Tibial artery (tissue), 4 donors: ENCODE results near the gene PACRGL.

Experiments
- DNase-seq, 2 donors: peaks; one replicate each; pipeline ENCODE4 v3.0.0-alpha.2; 2019
- H3K27ac ChIP-seq, 2 donors: fragments of 200-600 bp; sonication (generic) in 1 of 2; 1 replicate in 1 of 2; 2 replicates in 1 of 2; pipeline ENCODE4 v1.5.1; 2018 to 2019; ENCODE audit warnings: mild to moderate bottlenecking in 1 of 2
- H3K27me3 ChIP-seq, 2 donors: fragments of 200-600 bp; sonication (generic) in 1 of 2; one replicate each; pipeline versions ENCODE4 v1.5.1 to v1.6.0; 2016 to 2019
- H3K36me3 ChIP-seq, 3 donors: fragments of 200-600 bp; sonication (generic) in 2 of 3; one replicate each; pipeline ENCODE4 v1.5.1; 2016 to 2019; ENCODE audit warnings: mild to moderate bottlenecking in 2 of 3
- H3K4me1 ChIP-seq, 4 donors: fragments of 200-600 bp; sonication (generic) in 2 of 4; 1 replicate in 3 of 4; 2 replicates in 1 of 4; pipeline ENCODE4 v1.5.1; 2016 to 2019
- H3K4me3 ChIP-seq, 2 donors: fragments of 200-600 bp; sonication (generic) in 1 of 2; 1 replicate in 1 of 2; 2 replicates in 1 of 2; pipeline ENCODE4 v1.5.1; 2018 to 2019; ENCODE audit warnings: mild to moderate bottlenecking in 2 of 2
- H3K9me3 ChIP-seq, 3 donors: fragments of 200-600 bp; sonication (generic) in 1 of 3; one replicate each; pipeline ENCODE4 v1.5.1; 2016 to 2019
- intact Hi-C: fragments of 100-400 bp; cut with DNase I; formaldehyde crosslinking; loops from one replicate; pipeline ENCODE4 v1.15.0; 2023; ENCODE audit warnings: low total_unique reads
- TF ChIP-seq, protein P1 (sequence below), 2 experiments: fragments of 200-600 bp in 1 of 2; fragments of 450-650 bp in 1 of 2; IDR thresholded peaks; one replicate each; pipeline ENCODE4 v1.5.1; 2017 to 2019; ENCODE audit warnings: antibody characterized with exemption in 2 of 2, mild to moderate bottlenecking in 1 of 2, moderate library complexity in 1 of 2

Gene PACRGL

DNA sequence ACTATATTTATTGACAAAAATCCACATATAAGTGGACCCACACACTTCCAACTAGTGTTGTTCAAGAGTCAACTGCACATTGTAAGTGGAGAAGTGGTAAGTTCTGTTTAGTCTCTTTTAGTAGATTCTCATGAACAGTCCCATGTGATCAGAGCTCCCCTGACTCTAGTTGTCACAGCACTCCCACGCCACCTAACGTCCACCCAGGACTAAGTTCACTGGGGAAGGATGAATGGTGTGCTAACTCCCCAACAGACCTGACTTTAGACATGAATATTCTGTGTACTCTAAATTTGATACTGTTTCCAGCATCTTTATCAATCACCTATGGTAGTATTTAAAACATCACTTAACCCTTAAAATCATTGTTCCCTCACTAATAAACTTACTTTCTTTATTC lies 59.8 kb downstream of the PACRGL start:
- intact Hi-C loops = no loop called here
- no peak for DNase-seq

DNA sequence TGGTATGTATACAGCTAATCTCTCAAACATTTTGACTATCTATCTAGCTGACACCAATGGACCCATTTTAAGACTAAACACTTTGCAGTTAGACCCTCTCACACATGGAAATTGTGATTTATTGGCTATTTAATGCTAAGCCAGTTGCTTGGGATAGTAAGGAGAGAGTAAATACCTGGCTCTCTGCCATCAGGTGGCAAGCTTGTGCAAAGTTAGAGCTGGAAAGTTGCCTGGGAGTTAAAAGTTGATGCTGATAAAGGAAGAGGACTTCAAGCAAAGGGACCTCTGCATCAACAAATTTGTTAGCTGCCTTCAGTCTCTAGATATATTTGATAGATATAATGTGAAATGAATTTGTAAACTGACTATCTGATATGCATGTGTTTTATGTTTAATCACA lies 61.1 kb downstream of the PACRGL start:
- TF ChIP-seq, protein P1, sequence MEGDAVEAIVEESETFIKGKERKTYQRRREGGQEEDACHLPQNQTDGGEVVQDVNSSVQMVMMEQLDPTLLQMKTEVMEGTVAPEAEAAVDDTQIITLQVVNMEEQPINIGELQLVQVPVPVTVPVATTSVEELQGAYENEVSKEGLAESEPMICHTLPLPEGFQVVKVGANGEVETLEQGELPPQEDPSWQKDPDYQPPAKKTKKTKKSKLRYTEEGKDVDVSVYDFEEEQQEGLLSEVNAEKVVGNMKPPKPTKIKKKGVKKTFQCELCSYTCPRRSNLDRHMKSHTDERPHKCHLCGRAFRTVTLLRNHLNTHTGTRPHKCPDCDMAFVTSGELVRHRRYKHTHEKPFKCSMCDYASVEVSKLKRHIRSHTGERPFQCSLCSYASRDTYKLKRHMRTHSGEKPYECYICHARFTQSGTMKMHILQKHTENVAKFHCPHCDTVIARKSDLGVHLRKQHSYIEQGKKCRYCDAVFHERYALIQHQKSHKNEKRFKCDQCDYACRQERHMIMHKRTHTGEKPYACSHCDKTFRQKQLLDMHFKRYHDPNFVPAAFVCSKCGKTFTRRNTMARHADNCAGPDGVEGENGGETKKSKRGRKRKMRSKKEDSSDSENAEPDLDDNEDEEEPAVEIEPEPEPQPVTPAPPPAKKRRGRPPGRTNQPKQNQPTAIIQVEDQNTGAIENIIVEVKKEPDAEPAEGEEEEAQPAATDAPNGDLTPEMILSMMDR (IDR thresholded peaks at IDR 0.05) = no peak
- no peaks in the 10 kb centered on the region for H3K36me3 ChIP-seq
- H3K4me3 ChIP-seq = no peak overlapping the region
- no peaks in the 10 kb centered on the region for H3K9me3 ChIP-seq
- H3K4me1 ChIP-seq = no peaks in the 10 kb centered on the region
- intact Hi-C loops = no loop called here
- no peak for DNase-seq
- no peak overlapping the region for H3K27ac ChIP-seq
- H3K27me3 ChIP-seq = no peaks in the 10 kb centered on the region

More for the DNA sequence above, 59.8 kb downstream of the PACRGL start:
- Histone ChIP-seq H3K27ac (no peak overlapping the region), H3K4me3 (no peak overlapping the region), H3K27me3 (no peaks in the 10 kb centered on the region), H3K4me1 (no peaks in the 10 kb centered on the region), H3K36me3 (no peaks in the 10 kb centered on the region), H3K9me3 (no peaks in the 10 kb centered on the region)
- TF ChIP-seq, protein P1 (IDR thresholded peaks at IDR 0.05) = no peak

DNA sequence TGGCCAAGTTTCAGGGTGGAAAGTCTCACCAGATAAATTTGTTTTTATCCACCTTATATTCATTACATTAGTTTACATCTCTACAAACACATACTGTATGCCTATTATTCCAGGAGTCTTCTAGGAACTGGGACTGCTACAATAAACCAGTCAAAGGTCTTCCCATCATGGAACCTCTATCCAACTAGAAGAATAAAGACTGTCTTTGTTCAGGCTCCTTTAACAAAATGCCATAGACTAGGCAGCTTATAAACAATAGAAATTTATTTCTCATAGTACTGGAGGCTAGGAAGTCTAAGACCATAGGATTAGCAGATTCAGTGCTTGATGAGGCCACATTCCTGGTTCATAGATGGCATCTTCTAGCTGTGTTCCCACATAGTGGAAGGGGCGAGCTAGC lies 61.6 kb downstream of the PACRGL start:
- no peak for DNase-seq
- TF ChIP-seq, protein P1 (IDR thresholded peaks at IDR 0.05) = no peak
- intact Hi-C loops = no loop called here
- Histone ChIP-seq H3K27ac (no peak overlapping the region), H3K4me3 (no peak overlapping the region), H3K27me3 (no peaks in the 10 kb centered on the region), H3K4me1 (no peaks in the 10 kb centered on the region), H3K36me3 (no peaks in the 10 kb centered on the region), H3K9me3 (no peaks in the 10 kb centered on the region)

DNA sequence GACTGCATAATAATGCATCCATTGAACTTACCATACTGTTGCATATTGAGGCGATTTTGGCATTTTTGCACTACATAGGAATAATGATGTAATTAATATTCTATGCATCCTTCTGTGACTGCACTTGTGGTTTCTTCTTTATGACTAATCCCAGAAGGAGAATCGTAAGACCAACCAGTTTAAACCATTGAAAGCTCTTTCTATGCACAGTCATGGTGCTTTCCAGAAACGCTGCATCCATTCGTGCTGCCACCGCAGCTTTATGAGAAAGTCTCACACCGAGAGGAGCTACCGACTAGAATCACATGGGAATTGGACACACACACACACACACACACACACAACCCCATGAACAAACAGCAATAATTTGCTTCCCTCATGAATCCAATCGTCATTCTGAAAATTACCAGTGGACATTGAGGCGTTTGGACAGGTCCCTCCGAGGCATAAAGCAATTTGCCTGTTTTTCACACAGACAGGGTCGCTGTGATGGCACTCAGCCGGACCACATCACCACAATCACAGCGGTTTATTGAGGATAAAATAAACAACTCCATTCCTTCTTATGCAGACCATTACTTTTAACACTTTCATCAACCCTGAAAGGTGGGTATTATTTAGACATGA lies 64.2 kb downstream of the PACRGL start:
- intact Hi-C loops = no loop called here
- H3K36me3 ChIP-seq = no peaks in the 10 kb centered on the region
- no peaks in the 10 kb centered on the region for H3K27me3 ChIP-seq
- no peaks in the 10 kb centered on the region for H3K9me3 ChIP-seq
- H3K4me3 ChIP-seq = no peak overlapping the region
- no peak for DNase-seq
- TF ChIP-seq, protein P1 (IDR thresholded peaks at IDR 0.05) = no peak
- H3K4me1 ChIP-seq = no peaks in the 10 kb centered on the region
- H3K27ac ChIP-seq = no peak overlapping the region

DNA sequence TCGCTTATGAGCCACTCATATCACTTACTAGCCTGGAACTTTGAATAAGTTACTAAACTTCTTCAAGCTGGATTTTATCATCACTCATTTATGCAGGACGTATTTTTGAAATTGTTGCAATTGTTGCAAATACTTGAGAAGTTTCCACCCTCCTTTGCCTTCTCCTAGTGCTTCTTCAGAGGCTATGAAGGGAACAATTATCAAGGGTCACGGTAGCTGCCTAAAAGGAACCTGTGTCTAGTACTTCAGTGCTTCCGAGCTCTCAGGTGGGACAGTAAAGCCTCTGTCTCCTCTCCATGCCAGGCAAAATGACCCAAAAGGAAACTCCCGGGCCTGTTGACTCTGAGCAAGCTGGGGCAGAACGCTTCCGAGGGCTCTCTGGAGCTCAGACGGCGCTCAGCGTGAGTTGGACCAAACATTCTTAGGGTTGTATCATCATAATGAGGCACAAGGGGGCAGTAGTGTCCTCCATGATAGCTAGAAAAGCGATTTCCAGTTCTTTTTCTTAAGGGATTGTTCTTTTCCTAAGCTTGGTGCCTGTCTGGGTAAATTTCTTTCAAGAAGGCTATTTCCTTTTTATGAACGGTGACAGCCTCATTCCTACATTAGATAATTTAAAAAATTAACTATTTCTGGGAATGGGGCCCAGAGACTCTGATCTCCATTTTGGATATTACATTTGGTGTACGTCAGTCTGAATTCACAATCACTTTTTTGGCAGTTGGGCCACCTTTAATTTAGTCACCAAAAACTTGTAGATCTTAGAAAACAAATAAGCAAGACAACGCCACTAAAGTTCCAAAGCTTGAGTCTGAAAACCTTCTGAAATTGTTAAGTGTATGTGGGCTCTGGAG lies 73.1 kb downstream of the PACRGL start:
- Histone ChIP-seq H3K4me1 (peaks cover 0 to 3% (median 0%) of the 10 kb centered on the region in 4 donors), H3K27me3 (no peaks in the 10 kb centered on the region), H3K36me3 (no peaks in the 10 kb centered on the region), H3K4me3 (no peak overlapping the region), H3K27ac (no peak overlapping the region), H3K9me3 (no peaks in the 10 kb centered on the region)
- intact Hi-C loops = no loop called here
- DNase-seq = peak in 1 of 2 donors; percentile 22
- TF ChIP-seq, protein P1 (IDR thresholded peaks at IDR 0.05) = peak; percentile 43 to 51
